Measurements from ENCODE around the gene KAZN. TPM values are rescaled to one million over a fixed set of nuclear protein-coding genes. Genes with fewer than 3 reads are reported as not detected.

The KAZN gene
- polyA plus RNA-seq, 1 of the 3 experiments (the other 2 are of a cell fraction): 6.8 TPM

DNA sequence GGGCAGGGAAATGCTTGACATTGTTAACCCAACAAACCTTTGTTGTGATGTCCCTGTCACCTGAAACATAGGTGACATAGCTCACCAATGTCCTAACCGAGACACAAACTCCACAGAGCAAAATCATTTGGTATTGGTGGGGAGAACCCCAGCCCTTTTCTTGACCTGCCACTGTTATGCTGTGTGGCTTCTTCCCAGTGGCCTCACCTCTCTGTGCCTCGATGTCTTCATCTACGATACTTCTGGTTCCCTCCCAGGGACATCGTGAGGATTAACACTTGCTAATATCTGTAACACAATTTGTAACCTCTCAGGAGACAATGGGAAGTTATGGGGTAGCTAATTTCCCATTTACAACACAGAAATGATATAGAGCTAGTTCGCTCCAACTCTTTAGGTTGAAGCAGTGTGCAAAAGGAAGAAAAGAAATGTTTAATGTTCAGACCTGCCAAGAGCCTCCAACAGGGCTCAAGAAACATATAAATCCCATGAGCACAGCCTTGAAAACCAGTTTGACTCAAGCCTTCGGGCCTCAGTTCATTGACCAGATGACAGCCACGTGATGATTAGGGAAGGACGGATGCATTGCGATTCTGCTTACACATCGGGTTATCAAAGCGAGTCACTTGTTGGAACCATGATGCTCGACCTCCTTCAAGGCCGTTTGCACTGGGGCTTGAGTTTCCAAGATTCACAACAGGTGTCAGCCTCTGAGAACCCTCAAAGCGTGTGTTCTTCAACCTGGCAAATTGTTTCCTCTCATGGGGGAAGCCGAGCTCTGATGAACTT, 517.3 kb downstream of the KAZN start:
- ChIA-PET POLR2A (no interaction called here), CTCF (interaction anchor here (1.2 to 1.9 kb wide), 4 partner anchors 13 to 189 kb away, joined by 3 to 7 read pairs (median 5); no protein-coding TSS in a partner anchor)
- Histone ChIP-seq H3K79me2 (ENCODE audit: insufficient read depth) (no peaks in the 10 kb centered on the region), H3K36me3 (replicated peaks in 1 of 2; ENCODE audit: control insufficient read depth in 1 of 2, insufficient read depth in 2 of 2, low read length in 1 of 2) (no peaks in the 10 kb centered on the region), H4K20me1 (ENCODE audit: insufficient read depth) (no peaks in the 10 kb centered on the region), H3K4me1 (ENCODE audit: control insufficient read depth in 1 of 2, insufficient read depth in 2 of 2, low read depth in 1 of 2, low read length in 1 of 2) (peaks cover 0 to 15% of the 10 kb centered on the region in 2 experiments; a peak in 2 of 4 replicates), H3K9me3 (no peaks in the 10 kb centered on the region), H2AFZ (ENCODE audit: low read depth) (no peak overlapping the region), H3K9ac (no peak overlapping the region), H3K9me2 (no peaks in the 10 kb centered on the region), H3K27me3 (ENCODE audit: insufficient read depth) (no peaks in the 10 kb centered on the region; the same call in 1 of the 2 replicates), H3K4me3 (ENCODE audit: low read depth in 2 of 2, low read length in 1 of 2) (no peak overlapping the region), H3F3A (replicated peaks; ENCODE audit: insufficient read depth) (no peaks in the 10 kb centered on the region), H3K4me2 (no peak overlapping the region), H3K27ac (ENCODE audit: low read depth in 2 of 2, low read length in 1 of 2) (no peak overlapping the region)
- no peak for DNase-seq
- whole genome bisulfite sequencing (ENCODE audit: low lambda C conversion rate): 73% methylated on average over 10 of the region's 15 CpGs
- TF ChIP-seq FOXJ3 (CRISPR knock-in tag; IDR thresholded peaks at IDR 0.05) (no peak), RCOR1 (IDR thresholded peaks at IDR 0.05; ENCODE audit: low read length) (no peak), FOXM1 (IDR thresholded peaks at IDR 0.05; ENCODE audit: low read depth) (no peak), TEAD4 (IDR thresholded peaks at IDR 0.05; ENCODE audit: borderline replicate concordance, insufficient read depth) (no peak), POLR2AphosphoS5 (IDR thresholded peaks at IDR 0.05; ENCODE audit: low read depth, low read length) (no peak)

DNA sequence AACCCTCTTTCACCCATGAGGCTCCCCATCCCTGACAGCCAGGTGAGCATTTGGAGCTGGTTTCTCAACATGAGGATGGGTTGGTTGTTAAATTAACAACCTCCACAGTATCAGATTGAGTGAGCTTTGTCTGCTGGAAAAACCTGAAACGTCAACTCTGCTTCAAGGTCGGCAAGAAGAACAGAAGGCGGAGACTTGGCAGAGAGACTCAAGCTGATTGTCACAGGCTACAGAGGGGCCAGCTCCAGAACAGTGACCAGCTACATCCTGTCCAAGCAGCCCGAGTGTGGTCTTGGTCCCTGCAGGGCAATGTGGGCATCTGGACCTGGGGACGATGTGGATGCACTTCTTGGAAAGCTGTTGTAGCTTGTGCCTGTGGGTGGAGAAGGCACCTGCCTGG, 518.5 kb downstream of the KAZN start:
- Histone ChIP-seq H3K79me2 (ENCODE audit: insufficient read depth) (no peaks in the 10 kb centered on the region), H3K4me2 (no peak overlapping the region), H4K20me1 (ENCODE audit: insufficient read depth) (no peaks in the 10 kb centered on the region), H3K9me2 (no peaks in the 10 kb centered on the region), H3K27me3 (ENCODE audit: insufficient read depth) (no peaks in the 10 kb centered on the region; the same call in 1 of the 2 replicates), H3K36me3 (replicated peaks in 1 of 2; ENCODE audit: control insufficient read depth in 1 of 2, insufficient read depth in 2 of 2, low read length in 1 of 2) (no peaks in the 10 kb centered on the region), H3K9me3 (no peaks in the 10 kb centered on the region), H2AFZ (ENCODE audit: low read depth) (no peak overlapping the region), H3F3A (replicated peaks; ENCODE audit: insufficient read depth) (no peaks in the 10 kb centered on the region), H3K4me3 (ENCODE audit: low read depth in 2 of 2, low read length in 1 of 2) (no peak overlapping the region), H3K27ac (ENCODE audit: low read depth in 2 of 2, low read length in 1 of 2) (no peak overlapping the region; a peak in 1 of 4 replicates), H3K4me1 (ENCODE audit: control insufficient read depth in 1 of 2, insufficient read depth in 2 of 2, low read depth in 1 of 2, low read length in 1 of 2) (peaks cover 0 to 15% of the 10 kb centered on the region in 2 experiments; a peak in 2 of 4 replicates), H3K9ac (no peak overlapping the region)
- POLR2A ChIA-PET: interaction anchor here (0.6 kb wide), 1 partner anchor 34 kb away, joined by 3 read pairs; no protein-coding TSS in a partner anchor
- WGBS (ENCODE audit: low lambda C conversion rate): 17% methylated on average over 2 of the region's 5 CpGs
- DNase-seq: peak; percentile 67
- CTCF ChIA-PET: interaction anchor here (0.7 to 1.8 kb wide), 5 partner anchors 11 to 187 kb away, joined by 3 to 11 read pairs (median 4); no protein-coding TSS in a partner anchor
- no peak for TF ChIP-seq CHD2 (IDR thresholded peaks at IDR 0.05; ENCODE audit: low read length, partially characterized antibody)
- TF ChIP-seq ELF1 (IDR thresholded peaks at IDR 0.05): no peak
- no peak for TF ChIP-seq SIN3A (IDR thresholded peaks at IDR 0.05; ENCODE audit: borderline replicate concordance, low read depth, low read length)
- no peak for TF ChIP-seq NRF1 (IDR thresholded peaks at IDR 0.05; ENCODE audit: low read depth, low read length)
- TF ChIP-seq, protein P1, sequence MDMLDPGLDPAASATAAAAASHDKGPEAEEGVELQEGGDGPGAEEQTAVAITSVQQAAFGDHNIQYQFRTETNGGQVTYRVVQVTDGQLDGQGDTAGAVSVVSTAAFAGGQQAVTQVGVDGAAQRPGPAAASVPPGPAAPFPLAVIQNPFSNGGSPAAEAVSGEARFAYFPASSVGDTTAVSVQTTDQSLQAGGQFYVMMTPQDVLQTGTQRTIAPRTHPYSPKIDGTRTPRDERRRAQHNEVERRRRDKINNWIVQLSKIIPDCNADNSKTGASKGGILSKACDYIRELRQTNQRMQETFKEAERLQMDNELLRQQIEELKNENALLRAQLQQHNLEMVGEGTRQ (IDR thresholded peaks at IDR 0.05; ENCODE audit: borderline replicate concordance, low read depth, low read length): no peak
- no peak for TF ChIP-seq TCF12 (IDR thresholded peaks at IDR 0.05)
- TF ChIP-seq TAF1 (IDR thresholded peaks at IDR 0.05; ENCODE audit: borderline replicate concordance, low read depth, low read length): no peak
- TF ChIP-seq TEAD4 (IDR thresholded peaks at IDR 0.05; ENCODE audit: borderline replicate concordance, insufficient read depth): no peak
- no peak for TF ChIP-seq JUND (IDR thresholded peaks at IDR 0.05)
- no peak for TF ChIP-seq MXI1 (IDR thresholded peaks at IDR 0.05; ENCODE audit: low read depth, low read length)
- TF ChIP-seq EZH2phosphoT487 (IDR thresholded peaks at IDR 0.05; ENCODE audit: borderline replicate concordance, low read depth): no peak
- no peak for TF ChIP-seq FOXJ3 (CRISPR knock-in tag; IDR thresholded peaks at IDR 0.05)
- TF ChIP-seq FOXM1 (IDR thresholded peaks at IDR 0.05; ENCODE audit: low read depth): no peak
- TF ChIP-seq NFIC (IDR thresholded peaks at IDR 0.05; ENCODE audit: borderline replicate concordance): no peak
- TF ChIP-seq, protein P2, sequence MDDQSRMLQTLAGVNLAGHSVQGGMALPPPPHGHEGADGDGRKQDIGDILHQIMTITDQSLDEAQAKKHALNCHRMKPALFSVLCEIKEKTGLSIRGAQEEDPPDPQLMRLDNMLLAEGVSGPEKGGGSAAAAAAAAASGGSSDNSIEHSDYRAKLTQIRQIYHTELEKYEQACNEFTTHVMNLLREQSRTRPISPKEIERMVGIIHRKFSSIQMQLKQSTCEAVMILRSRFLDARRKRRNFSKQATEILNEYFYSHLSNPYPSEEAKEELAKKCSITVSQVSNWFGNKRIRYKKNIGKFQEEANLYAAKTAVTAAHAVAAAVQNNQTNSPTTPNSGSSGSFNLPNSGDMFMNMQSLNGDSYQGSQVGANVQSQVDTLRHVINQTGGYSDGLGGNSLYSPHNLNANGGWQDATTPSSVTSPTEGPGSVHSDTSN (IDR thresholded peaks at IDR 0.05): no peak
- TF ChIP-seq, protein P3, sequence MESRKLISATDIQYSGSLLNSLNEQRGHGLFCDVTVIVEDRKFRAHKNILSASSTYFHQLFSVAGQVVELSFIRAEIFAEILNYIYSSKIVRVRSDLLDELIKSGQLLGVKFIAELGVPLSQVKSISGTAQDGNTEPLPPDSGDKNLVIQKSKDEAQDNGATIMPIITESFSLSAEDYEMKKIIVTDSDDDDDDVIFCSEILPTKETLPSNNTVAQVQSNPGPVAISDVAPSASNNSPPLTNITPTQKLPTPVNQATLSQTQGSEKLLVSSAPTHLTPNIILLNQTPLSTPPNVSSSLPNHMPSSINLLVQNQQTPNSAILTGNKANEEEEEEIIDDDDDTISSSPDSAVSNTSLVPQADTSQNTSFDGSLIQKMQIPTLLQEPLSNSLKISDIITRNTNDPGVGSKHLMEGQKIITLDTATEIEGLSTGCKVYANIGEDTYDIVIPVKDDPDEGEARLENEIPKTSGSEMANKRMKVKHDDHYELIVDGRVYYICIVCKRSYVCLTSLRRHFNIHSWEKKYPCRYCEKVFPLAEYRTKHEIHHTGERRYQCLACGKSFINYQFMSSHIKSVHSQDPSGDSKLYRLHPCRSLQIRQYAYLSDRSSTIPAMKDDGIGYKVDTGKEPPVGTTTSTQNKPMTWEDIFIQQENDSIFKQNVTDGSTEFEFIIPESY (IDR thresholded peaks at IDR 0.05; ENCODE audit: borderline replicate concordance, low read depth): no peak
